Stimulated activated CD4-positive, alpha-beta T cell treated with anti-CD3 and anti-CD28 coated beads, Interleukin-12 subunit alpha, Interleukin-12 subunit beta, amount 100 ng/mL, for 48 hours (primary cell): ENCODE measurements around the gene LY6G6D.

ENCODE experiments used
- DNase-seq, 3 donors: peaks; one replicate each; pipeline ENCODE4 v3.0.0-alpha.2; 2020; ENCODE audit warnings: low read depth in 2 of 3, low spot score in 1 of 3

The LY6G6D gene

DNA sequence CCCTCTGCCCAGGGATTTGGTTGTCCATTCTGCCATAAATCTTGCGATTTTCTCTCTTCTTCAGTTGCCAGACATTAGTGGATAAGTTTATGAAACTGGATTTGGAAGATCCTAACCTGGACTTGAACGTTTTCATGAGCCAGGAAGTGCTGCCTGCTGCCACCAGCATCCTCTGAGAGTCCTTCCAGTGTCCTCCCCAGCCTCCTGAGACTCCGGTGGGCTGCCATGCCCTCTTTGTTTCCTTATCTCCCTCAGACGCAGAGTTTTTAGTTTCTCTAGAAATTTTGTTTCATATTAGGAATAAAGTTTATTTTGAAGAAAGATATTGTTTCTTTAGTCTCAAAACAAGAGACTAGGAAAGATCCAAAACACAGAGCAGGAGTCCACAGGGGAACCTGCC is 47.2 kb downstream of the LY6G6D start, which contains the start of gene SAPCD1:
SAPCD1 (plus strand) TSS at position 301 of the 400 bp plus-strand sequence. CDS start 399 bp downstream, outside the sequence.
- no peak for DNase-seq

DNA sequence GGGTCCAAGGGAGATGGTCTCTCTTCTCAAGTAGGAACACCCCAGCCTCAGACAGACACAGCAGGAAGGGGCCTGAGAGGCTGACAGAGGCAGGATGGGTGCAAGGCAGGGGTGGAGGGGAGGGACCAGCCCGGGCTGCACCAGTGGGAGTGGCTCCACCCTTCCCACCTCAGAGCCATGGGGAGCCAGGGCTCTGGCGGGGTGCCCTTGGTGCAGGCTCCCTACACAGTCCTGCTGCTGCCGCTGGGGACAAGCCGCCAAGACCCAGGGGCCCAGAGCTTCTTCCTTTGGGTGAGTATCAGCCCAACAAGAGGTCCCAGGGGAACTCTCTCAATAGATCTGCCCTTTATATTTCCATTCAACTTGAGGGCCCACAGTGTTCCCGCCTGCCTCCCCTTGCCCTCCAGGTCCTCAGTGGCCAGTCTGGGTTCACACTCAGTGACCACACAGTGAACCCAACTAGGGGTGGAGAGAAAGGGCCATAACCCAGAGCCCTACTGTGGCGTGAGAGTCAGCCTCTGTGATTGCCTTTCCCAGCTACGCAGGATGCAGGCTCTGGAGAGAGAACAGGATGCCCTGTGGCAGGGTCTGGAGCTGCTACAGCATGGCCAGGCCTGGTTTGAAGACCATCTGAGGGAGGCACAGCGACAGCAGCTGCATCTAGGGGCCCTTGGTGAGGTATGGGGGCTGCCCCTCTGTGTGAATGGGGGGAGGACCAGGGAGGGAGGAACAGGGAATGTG is 47.9 kb downstream of the LY6G6D start:
- DNase-seq: no peak

DNA sequence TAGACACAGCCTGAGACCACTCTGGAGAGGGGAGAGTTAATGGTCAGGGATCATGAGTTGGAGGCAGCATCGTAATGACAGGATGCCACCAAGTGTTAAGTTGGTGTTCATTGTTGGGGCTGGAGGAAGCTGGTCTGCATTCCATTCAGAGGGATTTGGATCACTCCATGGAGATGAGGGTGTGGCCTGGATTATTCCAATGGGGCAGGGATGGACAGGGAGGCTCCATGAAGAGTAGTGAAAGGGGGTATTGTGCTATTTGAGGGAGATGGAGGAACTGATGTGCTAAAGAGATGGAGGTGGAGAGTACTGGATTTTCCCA is 48.4 kb downstream of the LY6G6D start:
- no peak for DNase-seq

- no peak for DNase-seq
These were observed 49.0 kb downstream of the LY6G6D start for GRCh38 chr6:31764198-31764597.

- DNase-seq: no peak
These were observed 50.4 kb downstream of the LY6G6D start for GRCh38 chr6:31765559-31765909.

DNA sequence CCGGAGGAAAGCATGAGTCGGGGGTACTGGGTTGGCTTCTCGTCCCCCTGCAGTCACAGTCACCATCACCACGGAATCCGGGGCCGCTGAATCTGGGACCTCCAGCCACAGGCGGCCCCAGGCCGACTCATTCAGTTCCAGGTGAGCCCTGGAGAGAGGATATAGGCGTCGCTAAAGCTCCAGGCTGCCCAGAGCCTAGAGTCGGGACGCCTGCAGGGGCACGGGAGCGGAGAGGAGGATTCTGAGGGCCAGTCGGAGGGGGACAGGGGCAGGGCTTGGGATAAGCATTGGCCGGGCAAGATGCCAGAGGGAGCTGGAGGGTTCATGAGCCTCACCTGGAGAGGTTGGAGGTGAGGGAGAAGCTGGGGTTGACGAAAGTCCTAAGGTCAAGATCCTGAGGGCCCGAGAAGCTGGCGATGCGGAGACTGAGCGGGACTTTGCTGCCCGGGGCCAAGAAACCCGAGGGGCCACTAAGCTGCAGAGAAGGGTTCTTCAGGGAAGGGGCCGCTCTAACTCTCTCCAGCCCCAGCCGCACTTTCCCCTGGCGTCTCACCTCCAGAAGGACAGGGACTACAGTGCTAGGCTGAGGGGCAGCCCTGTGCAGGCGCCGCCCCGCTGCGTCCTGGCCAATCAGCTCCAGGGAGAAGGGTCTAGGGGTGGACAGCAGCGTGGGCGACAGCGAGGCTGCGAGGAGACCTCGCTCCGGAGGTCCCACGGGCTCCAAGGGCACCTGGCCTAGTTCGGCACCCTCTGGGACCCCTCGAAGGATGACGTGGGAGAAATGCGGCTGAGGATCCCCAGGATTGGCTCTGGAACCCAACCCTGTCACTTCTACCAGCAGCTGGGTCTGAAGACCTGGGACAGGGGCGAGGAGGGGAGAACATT is 51.0 kb downstream of the LY6G6D start:
- DNase-seq: no peak

DNA sequence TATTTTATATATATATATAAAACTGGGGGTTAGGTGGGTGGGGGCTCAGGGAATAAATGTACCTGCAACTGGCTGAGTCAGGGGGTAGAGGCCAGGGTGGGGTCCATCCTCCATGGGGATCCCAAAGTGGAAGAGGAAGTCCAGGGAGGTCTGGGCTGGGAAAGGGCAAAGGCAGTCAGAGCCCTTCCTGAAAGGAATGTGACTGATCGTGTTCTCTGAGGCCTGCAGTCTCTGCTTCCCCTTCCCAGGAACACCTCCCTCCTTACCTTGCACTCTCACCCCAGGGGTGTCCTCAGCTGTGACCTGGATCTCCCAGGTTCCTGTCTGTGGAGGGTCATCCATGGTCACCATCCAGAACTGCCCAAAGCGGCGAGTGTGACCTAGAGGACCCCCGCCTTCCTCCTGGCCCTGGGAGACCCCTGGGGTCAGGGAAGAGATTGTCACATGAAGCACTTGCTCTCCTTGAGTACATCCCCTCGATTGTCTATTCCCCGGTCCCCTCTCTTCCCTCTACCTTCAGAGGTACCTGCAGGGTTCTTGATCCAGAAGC is 52.0 kb downstream of the LY6G6D start:
- no peak for DNase-seq
